DOHH2 (cell line): ENCODE data around the gene WSCD2.

Experiments
- EZH2phosphoT487 ChIP-seq: fragments of 200-600 bp; sonication (generic); IDR thresholded peaks from 2 replicates; pipeline ENCODE4 v1.6.1; 2017; ENCODE audit warnings: borderline replicate concordance, mild to moderate bottlenecking, antibody characterized with exemption, low read length, moderate library complexity, mixed read lengths
- TF ChIP-seq, protein P1 (sequence below): fragments of 200-600 bp; sonication (generic); IDR thresholded peaks from one replicate; pipeline ENCODE4 v1.5.1; 2014; ENCODE audit warnings: antibody characterized with exemption, mild to moderate bottlenecking, low read depth, low read length; ENCODE audit not compliant: poor library complexity, severe bottlenecking

- TF ChIP-seq, protein P1, sequence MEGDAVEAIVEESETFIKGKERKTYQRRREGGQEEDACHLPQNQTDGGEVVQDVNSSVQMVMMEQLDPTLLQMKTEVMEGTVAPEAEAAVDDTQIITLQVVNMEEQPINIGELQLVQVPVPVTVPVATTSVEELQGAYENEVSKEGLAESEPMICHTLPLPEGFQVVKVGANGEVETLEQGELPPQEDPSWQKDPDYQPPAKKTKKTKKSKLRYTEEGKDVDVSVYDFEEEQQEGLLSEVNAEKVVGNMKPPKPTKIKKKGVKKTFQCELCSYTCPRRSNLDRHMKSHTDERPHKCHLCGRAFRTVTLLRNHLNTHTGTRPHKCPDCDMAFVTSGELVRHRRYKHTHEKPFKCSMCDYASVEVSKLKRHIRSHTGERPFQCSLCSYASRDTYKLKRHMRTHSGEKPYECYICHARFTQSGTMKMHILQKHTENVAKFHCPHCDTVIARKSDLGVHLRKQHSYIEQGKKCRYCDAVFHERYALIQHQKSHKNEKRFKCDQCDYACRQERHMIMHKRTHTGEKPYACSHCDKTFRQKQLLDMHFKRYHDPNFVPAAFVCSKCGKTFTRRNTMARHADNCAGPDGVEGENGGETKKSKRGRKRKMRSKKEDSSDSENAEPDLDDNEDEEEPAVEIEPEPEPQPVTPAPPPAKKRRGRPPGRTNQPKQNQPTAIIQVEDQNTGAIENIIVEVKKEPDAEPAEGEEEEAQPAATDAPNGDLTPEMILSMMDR = no peak
- no peak for TF ChIP-seq EZH2phosphoT487
Measured at GRCh38 chr12:108180255-108181094, 51.4 kb downstream of the WSCD2 start.
